C4-2B (cell line): ENCODE data around the gene MCF2L.

Experiments
- ZFX ChIP-seq: fragments of 450-650 bp; IDR thresholded peaks from 2 replicates; pipeline ENCODE4 v1.6.1; 2017
- TF ChIP-seq, protein P1 (sequence below): fragments of 450-650 bp; conservative IDR thresholded peaks from 2 replicates; pipeline ENCODE4 v1.5.1; 2017; ENCODE audit warnings: mild to moderate bottlenecking

DNA sequence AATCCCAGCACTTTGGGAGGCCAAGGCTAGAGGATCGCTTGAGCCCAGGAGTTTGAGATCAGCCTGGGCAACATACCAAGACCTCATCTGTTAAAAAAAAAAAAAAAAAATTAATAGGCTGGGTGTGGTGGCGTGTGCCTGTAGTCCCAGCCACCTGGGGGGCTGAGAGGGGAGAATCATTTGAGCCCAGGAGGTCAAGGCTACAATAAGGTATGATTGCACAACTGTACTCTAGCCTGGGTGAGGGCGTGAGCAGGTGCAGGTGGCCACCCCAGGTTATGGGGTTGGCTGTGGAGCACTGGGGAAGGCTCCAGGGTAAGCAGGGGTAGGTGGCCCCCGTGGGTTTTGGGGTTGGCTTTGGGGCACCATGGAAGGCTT lies 33.9 kb downstream of the MCF2L start:
- TF ChIP-seq, protein P1, sequence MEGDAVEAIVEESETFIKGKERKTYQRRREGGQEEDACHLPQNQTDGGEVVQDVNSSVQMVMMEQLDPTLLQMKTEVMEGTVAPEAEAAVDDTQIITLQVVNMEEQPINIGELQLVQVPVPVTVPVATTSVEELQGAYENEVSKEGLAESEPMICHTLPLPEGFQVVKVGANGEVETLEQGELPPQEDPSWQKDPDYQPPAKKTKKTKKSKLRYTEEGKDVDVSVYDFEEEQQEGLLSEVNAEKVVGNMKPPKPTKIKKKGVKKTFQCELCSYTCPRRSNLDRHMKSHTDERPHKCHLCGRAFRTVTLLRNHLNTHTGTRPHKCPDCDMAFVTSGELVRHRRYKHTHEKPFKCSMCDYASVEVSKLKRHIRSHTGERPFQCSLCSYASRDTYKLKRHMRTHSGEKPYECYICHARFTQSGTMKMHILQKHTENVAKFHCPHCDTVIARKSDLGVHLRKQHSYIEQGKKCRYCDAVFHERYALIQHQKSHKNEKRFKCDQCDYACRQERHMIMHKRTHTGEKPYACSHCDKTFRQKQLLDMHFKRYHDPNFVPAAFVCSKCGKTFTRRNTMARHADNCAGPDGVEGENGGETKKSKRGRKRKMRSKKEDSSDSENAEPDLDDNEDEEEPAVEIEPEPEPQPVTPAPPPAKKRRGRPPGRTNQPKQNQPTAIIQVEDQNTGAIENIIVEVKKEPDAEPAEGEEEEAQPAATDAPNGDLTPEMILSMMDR: no peak
- TF ChIP-seq ZFX: no peak
